ENCODE measurements around the gene PHB1. TPM values are rescaled to one million over a fixed set of nuclear protein-coding genes. Genes with fewer than 3 reads are reported as not detected.

Gene PHB1
- total RNA-seq, 1 donor, result 71.7 TPM

DNA sequence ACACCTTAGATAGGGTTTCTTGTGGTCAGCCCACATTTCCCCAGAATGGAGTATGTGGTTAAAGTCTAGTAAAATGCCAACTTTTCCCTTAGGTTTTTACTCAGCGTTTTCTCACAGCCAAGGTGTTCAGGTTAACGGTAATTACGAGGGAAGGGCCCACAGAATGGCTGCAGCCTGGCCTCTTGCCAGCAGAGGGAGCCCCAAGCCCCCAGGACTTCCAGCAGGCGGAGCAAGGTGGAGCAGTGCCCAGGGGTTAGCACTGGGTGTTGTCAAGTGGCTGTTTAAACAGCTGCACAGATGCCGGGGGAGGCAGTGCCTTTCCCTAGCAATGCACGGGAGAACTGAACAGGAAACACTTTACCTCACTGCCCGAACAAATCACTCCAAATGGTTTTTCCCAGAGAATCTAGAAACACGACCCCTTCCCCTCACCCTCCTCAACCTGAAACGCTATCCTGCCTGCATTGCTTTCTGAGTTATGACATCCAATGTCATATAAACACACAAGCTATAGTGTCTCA lies 6.6 kb downstream of the PHB1 start:
- H3K4me3 ChIP-seq (ENCODE audit: insufficient read depth, low read length), result no peak overlapping the region
- no peak overlapping the region for H3K27ac ChIP-seq (ENCODE audit: low read depth, low read length)
- peaks cover 79% of the 10 kb centered on the region for H3K36me3 ChIP-seq (ENCODE audit: insufficient read depth, low read length)
- H2AFZ ChIP-seq (ENCODE audit: low read length), result no peak overlapping the region
- no peaks in the 10 kb centered on the region for H3K27me3 ChIP-seq (ENCODE audit: insufficient read depth, low read length)
- no peak overlapping the region for H3K4me2 ChIP-seq (ENCODE audit: insufficient read depth, low read length)
- no peaks in the 10 kb centered on the region for H4K20me1 ChIP-seq (ENCODE audit: insufficient read depth, low read length)
- DNase-seq (ENCODE audit: insufficient read length, low spot score, missing footprints), result peak; percentile 87
- H3K4me1 ChIP-seq (ENCODE audit: insufficient read depth, low read length), result no peaks in the 10 kb centered on the region
- no peaks in the 10 kb centered on the region for H3K9me3 ChIP-seq (ENCODE audit: low read depth, low read length)
- peaks cover 8% of the 10 kb centered on the region for H3K79me2 ChIP-seq (ENCODE audit: insufficient read depth, low read length)
- TF ChIP-seq, protein P1, sequence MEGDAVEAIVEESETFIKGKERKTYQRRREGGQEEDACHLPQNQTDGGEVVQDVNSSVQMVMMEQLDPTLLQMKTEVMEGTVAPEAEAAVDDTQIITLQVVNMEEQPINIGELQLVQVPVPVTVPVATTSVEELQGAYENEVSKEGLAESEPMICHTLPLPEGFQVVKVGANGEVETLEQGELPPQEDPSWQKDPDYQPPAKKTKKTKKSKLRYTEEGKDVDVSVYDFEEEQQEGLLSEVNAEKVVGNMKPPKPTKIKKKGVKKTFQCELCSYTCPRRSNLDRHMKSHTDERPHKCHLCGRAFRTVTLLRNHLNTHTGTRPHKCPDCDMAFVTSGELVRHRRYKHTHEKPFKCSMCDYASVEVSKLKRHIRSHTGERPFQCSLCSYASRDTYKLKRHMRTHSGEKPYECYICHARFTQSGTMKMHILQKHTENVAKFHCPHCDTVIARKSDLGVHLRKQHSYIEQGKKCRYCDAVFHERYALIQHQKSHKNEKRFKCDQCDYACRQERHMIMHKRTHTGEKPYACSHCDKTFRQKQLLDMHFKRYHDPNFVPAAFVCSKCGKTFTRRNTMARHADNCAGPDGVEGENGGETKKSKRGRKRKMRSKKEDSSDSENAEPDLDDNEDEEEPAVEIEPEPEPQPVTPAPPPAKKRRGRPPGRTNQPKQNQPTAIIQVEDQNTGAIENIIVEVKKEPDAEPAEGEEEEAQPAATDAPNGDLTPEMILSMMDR (IDR thresholded peaks at IDR 0.05; ENCODE audit: extremely low read depth, low read depth, low read length), result peak; percentile 77

DNA sequence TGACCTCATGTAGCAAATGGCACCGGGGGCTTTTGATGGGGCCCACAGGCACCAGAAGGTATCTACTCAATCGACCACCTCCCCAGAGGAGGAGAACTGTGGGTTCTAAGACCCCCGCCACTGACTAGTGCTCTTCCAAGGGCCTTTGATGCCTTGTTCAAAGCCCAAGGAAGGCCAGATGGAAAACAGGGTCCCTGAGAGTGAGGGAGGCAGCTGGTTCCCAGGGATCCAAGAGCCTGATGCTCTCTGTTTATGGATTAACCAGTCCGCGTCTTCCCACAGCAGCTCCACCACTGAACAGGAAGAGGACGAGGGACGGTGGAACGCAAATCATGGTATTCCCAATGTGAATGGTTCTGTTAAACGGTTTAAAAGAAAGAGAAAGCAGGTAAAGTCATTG lies 7.6 kb downstream of the PHB1 start:
- Histone ChIP-seq H3K27me3 (ENCODE audit: insufficient read depth, low read length) (no peaks in the 10 kb centered on the region), H3K27ac (ENCODE audit: low read depth, low read length) (no peak overlapping the region), H3K4me2 (ENCODE audit: insufficient read depth, low read length) (no peak overlapping the region), H3K36me3 (ENCODE audit: insufficient read depth, low read length) (peaks cover 73% of the 10 kb centered on the region), H3K4me3 (ENCODE audit: insufficient read depth, low read length) (no peak overlapping the region), H3K79me2 (ENCODE audit: insufficient read depth, low read length) (no peaks in the 10 kb centered on the region), H3K9me3 (ENCODE audit: low read depth, low read length) (no peaks in the 10 kb centered on the region), H4K20me1 (ENCODE audit: insufficient read depth, low read length) (no peaks in the 10 kb centered on the region), H2AFZ (ENCODE audit: low read length) (no peak overlapping the region), H3K4me1 (ENCODE audit: insufficient read depth, low read length) (no peaks in the 10 kb centered on the region)
- no peak for DNase-seq (ENCODE audit: insufficient read length, low spot score, missing footprints)
- TF ChIP-seq, protein P1 (IDR thresholded peaks at IDR 0.05; ENCODE audit: extremely low read depth, low read depth, low read length), result no peak

DNA sequence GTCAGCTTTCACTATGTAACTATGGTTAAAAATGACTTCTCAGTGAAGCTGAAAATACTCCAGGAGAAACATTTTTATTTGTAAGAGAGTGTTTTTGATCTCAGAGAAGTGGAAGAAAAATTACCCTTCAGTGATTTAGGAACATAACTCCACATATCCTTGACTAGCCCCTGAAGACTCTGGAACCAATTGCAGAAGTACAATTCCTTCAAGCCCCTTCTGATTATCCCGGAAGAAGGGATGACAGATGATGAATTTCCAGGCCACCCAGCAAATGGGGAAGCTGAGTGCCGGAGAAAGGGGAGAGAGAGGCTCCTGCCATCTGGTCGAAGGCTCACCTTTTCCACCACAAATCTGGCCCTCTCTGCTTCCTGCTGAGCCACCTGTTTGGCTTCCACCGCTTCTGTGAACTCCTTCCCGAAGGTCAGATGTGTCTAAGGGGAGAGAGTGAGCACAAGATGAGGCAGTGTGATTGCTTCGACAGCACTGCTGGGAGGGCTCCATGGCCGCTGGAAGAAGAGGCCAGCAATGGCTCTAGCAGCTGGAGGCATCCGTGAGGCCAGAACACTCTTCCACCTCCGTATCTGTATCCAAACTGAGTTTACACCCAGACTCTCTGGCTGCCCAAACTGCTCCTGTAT lies 8.1 kb downstream of the PHB1 start:
- no peaks in the 10 kb centered on the region for H4K20me1 ChIP-seq (ENCODE audit: insufficient read depth, low read length)
- H3K36me3 ChIP-seq (ENCODE audit: insufficient read depth, low read length), result peaks cover 68% of the 10 kb centered on the region
- DNase-seq (ENCODE audit: insufficient read length, low spot score, missing footprints), result no peak
- H3K27ac ChIP-seq (ENCODE audit: low read depth, low read length), result no peak overlapping the region
- H3K4me2 ChIP-seq (ENCODE audit: insufficient read depth, low read length), result no peak overlapping the region
- H3K79me2 ChIP-seq (ENCODE audit: insufficient read depth, low read length), result no peaks in the 10 kb centered on the region
- H3K9me3 ChIP-seq (ENCODE audit: low read depth, low read length), result no peaks in the 10 kb centered on the region
- H2AFZ ChIP-seq (ENCODE audit: low read length), result no peak overlapping the region
- TF ChIP-seq, protein P1 (IDR thresholded peaks at IDR 0.05; ENCODE audit: extremely low read depth, low read depth, low read length), result no peak
- no peak overlapping the region for H3K4me3 ChIP-seq (ENCODE audit: insufficient read depth, low read length)
- H3K27me3 ChIP-seq (ENCODE audit: insufficient read depth, low read length), result no peaks in the 10 kb centered on the region
- no peaks in the 10 kb centered on the region for H3K4me1 ChIP-seq (ENCODE audit: insufficient read depth, low read length)

DNA sequence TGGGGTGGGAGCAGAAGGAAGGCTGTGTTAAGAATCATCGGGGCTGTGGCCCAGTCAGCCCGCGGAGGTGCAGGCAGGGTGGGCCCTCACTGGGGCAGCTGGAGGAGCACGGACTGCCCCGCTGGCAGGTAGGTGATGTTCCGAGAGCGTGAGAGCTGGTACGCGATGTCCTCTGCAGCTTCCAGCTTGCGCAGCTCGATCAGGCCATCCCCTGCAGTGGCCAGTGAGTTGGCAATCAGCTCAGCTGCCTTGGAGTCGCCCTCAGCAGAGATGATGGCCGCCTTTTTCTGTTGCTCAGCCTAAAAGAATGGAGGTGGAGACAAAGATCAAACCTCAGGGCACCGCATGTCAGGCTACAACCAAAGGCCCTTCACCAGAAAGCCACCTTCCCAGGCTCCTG lies 9.8 kb downstream of the PHB1 start:
- no peaks in the 10 kb centered on the region for H3K4me1 ChIP-seq (ENCODE audit: insufficient read depth, low read length)
- H4K20me1 ChIP-seq (ENCODE audit: insufficient read depth, low read length), result no peaks in the 10 kb centered on the region
- H3K79me2 ChIP-seq (ENCODE audit: insufficient read depth, low read length), result no peaks in the 10 kb centered on the region
- no peak overlapping the region for H3K27ac ChIP-seq (ENCODE audit: low read depth, low read length)
- TF ChIP-seq, protein P1 (IDR thresholded peaks at IDR 0.05; ENCODE audit: extremely low read depth, low read depth, low read length), result no peak
- peaks cover 55% of the 10 kb centered on the region for H3K36me3 ChIP-seq (ENCODE audit: insufficient read depth, low read length)
- no peaks in the 10 kb centered on the region for H3K9me3 ChIP-seq (ENCODE audit: low read depth, low read length)
- no peak for DNase-seq (ENCODE audit: insufficient read length, low spot score, missing footprints)
- no peak overlapping the region for H3K4me3 ChIP-seq (ENCODE audit: insufficient read depth, low read length)
- no peaks in the 10 kb centered on the region for H3K27me3 ChIP-seq (ENCODE audit: insufficient read depth, low read length)
- H3K4me2 ChIP-seq (ENCODE audit: insufficient read depth, low read length), result no peak overlapping the region
- H2AFZ ChIP-seq (ENCODE audit: low read length), result no peak overlapping the region

All from osteoblast (primary cell).